Natural killer cell (primary cell): ENCODE data around the gene FOXL2. TPM values are rescaled to one million over a fixed set of nuclear protein-coding genes. Genes with fewer than 3 reads are reported as not detected.

Experiments
- ATAC-seq, 3 donors: fragments of 150-1000 bp in 2 of 3; fragments of 200-7000 bp in 1 of 3; cut with Tn5 transposase; 1 replicate in 1 of 3; 2 replicates in 2 of 3; pipeline ENCODE4 v1.10.0; 2021; ENCODE audit warnings: mild to moderate bottlenecking in 2 of 3, moderate library complexity in 2 of 3
- DNase-seq, 2 donors: peaks; one replicate each; pipeline versions ENCODE4 v3.0.0 to v3.0.0-alpha.2; 2013 to 2021; ENCODE audit warnings: mixed read lengths in 1 of 2
- H3K27ac ChIP-seq: one replicate; pipeline ENCODE4 v1.5.1; 2013; ENCODE audit warnings: mild to moderate bottlenecking, low read length
- H3K27me3 ChIP-seq: one replicate; pipeline ENCODE4 v1.6.1; 2013; ENCODE audit warnings: low read length; ENCODE audit not compliant: control insufficient read depth, insufficient read depth
- H3K36me3 ChIP-seq: one replicate; pipeline ENCODE4 v1.6.1; 2013; ENCODE audit warnings: low read length; ENCODE audit not compliant: control insufficient read depth, insufficient read depth
- H3K4me1 ChIP-seq: one replicate; pipeline ENCODE4 v1.6.1; 2013; ENCODE audit warnings: low read length; ENCODE audit not compliant: control insufficient read depth, insufficient read depth
- H3K4me3 ChIP-seq: one replicate; pipeline ENCODE4 v1.5.1; 2013; ENCODE audit warnings: low read length
- H3K9me3 ChIP-seq: one replicate; pipeline ENCODE4 v1.6.1; 2013; ENCODE audit warnings: low read length; ENCODE audit not compliant: control insufficient read depth, insufficient read depth
- H3K27ac Mint-ChIP-seq, 2 donors: one replicate each; pipeline ENCODE4 v1.8.0; 2022; ENCODE audit warnings: mild to moderate bottlenecking in 2 of 2, mixed read lengths in 2 of 2, moderate library complexity in 1 of 2
- H3K27me3 Mint-ChIP-seq, 2 donors: one replicate each; pipeline ENCODE4 v1.8.0; 2022; ENCODE audit warnings: low read depth in 2 of 2, mixed read lengths in 2 of 2
- H3K36me3 Mint-ChIP-seq: one replicate; pipeline ENCODE4 v1.8.0; 2022; ENCODE audit warnings: mixed read lengths
- H3K4me1 Mint-ChIP-seq, 2 donors: one replicate each; pipeline ENCODE4 v1.8.0; 2022; ENCODE audit warnings: mixed read lengths in 2 of 2
- H3K4me3 Mint-ChIP-seq: one replicate; pipeline ENCODE4 v1.8.0; 2022; ENCODE audit warnings: mild to moderate bottlenecking, moderate library complexity, mixed read lengths
- H3K9me3 Mint-ChIP-seq, 2 donors: one replicate each; pipeline ENCODE4 v1.8.0; 2022; ENCODE audit warnings: mixed read lengths in 2 of 2
- CTCF ChIP-seq: fragments of 200-600 bp; IDR thresholded peaks from one replicate; pipeline ENCODE4 v1.8.0; 2022; ENCODE audit warnings: antibody characterized with exemption
- WGBS: methylation state at CpG from one replicate; pipeline ENCODE4 v1.1.7; 2013; ENCODE audit warnings: missing lambda C conversion rate; ENCODE audit not compliant: insufficient coverage; 5-methylcytosine and 5-hydroxymethylcytosine counted together
- intact Hi-C: fragments of 100-400 bp; cut with micrococcal nuclease; formaldehyde crosslinking; loops from one replicate; pipeline ENCODE4 v1.14.2; 2022
- total RNA-seq, 4 donors: library from RNA; stranded (reverse); fragments of 120-200 nt in 1 of 4; gene quantifications; one replicate each; pipeline versions ENCODE4 v1.2.3 to v1.2.4, GENCODE V29; 2013 to 2022

Gene FOXL2
- total RNA-seq, 3 donors from 2014 or later (not counting 1 experiment from before 2014, with no cell fraction given): not detected

- Histone ChIP-seq H3K4me3 (no peak overlapping the region), H3K4me1 (peaks cover 7% of the 10 kb centered on the region), H3K27ac (no peak overlapping the region), H3K36me3 (no peaks in the 10 kb centered on the region), H3K27me3 (peaks cover 18% of the 10 kb centered on the region), H3K9me3 (no peaks in the 10 kb centered on the region)
- intact Hi-C loops: no loop called here
- no peak overlapping the region for H3K4me3 Mint-ChIP-seq
- no CpG with 5 or more reads among the region's 2 CpGs for WGBS
- no peak for TF ChIP-seq CTCF
- peaks cover 11 to 17% of the 10 kb centered on the region in 2 donors for H3K4me1 Mint-ChIP-seq
- H3K27ac Mint-ChIP-seq: no peak overlapping the region
- H3K36me3 Mint-ChIP-seq: peaks cover 7% of the 10 kb centered on the region
- no peak for DNase-seq
- H3K27me3 Mint-ChIP-seq: peaks cover 31 to 58% of the 10 kb centered on the region in 2 donors
- no peak for ATAC-seq
- peaks cover 2 to 3% of the 10 kb centered on the region in 2 donors for H3K9me3 Mint-ChIP-seq
Observed at GRCh38 chr3:138964264-138964663, 17.3 kb upstream of the FOXL2 start.

GRCh38 chr3:138962854-138963560 is 16.1 kb upstream of the FOXL2 start:
- no peak overlapping the region for H3K4me3 ChIP-seq
- H3K27ac ChIP-seq: no peak overlapping the region
- H3K27me3 ChIP-seq: peaks cover 18% of the 10 kb centered on the region
- no peaks in the 10 kb centered on the region for H3K36me3 ChIP-seq
- Mint-ChIP-seq H3K9me3 (peaks cover 2 to 3% of the 10 kb centered on the region in 2 donors), H3K27me3 (peaks cover 32 to 58% of the 10 kb centered on the region in 2 donors), H3K4me1 (peaks cover 11 to 17% of the 10 kb centered on the region in 2 donors), H3K27ac (no peak overlapping the region), H3K36me3 (peaks cover 7% of the 10 kb centered on the region), H3K4me3 (no peak overlapping the region)
- intact Hi-C loops: no loop called here
- no peaks in the 10 kb centered on the region for H3K9me3 ChIP-seq
- ATAC-seq (no peak), DNase-seq (no peak)
- peaks cover 7% of the 10 kb centered on the region for H3K4me1 ChIP-seq
- no peak for TF ChIP-seq CTCF
- 86% methylated on average over 8 of the region's 8 CpGs for WGBS

GRCh38 chr3:138960417-138960852 is 13.5 kb upstream of the FOXL2 start:
- intact Hi-C loops: no loop called here
- Mint-ChIP-seq H3K27me3 (peaks cover 39 to 50% of the 10 kb centered on the region in 2 donors), H3K4me3 (no peak overlapping the region), H3K4me1 (peaks cover 11 to 17% of the 10 kb centered on the region in 2 donors), H3K27ac (no peak overlapping the region), H3K9me3 (peaks cover 2 to 3% of the 10 kb centered on the region in 2 donors), H3K36me3 (no peaks in the 10 kb centered on the region)
- H3K4me3 ChIP-seq: no peak overlapping the region
- H3K27ac ChIP-seq: no peak overlapping the region
- H3K4me1 ChIP-seq: peaks cover 7% of the 10 kb centered on the region
- ATAC-seq (no peak), DNase-seq (peak in 1 of 2 donors; percentile 8)
- no peaks in the 10 kb centered on the region for H3K36me3 ChIP-seq
- 3% methylated on average over 36 of the region's 36 CpGs for WGBS
- no peaks in the 10 kb centered on the region for H3K9me3 ChIP-seq
- peaks cover 18% of the 10 kb centered on the region for H3K27me3 ChIP-seq
- no peak for TF ChIP-seq CTCF

- H3K9me3 ChIP-seq: no peaks in the 10 kb centered on the region
- no peak overlapping the region for H3K27ac Mint-ChIP-seq
- DNase-seq: no peak
- H3K36me3 ChIP-seq: no peaks in the 10 kb centered on the region
- WGBS: 85% methylated on average over 8 of the region's 8 CpGs
- H3K27me3 Mint-ChIP-seq: peaks cover 40 to 67% of the 10 kb centered on the region in 2 donors
- no peak for ATAC-seq
- H3K4me1 Mint-ChIP-seq: peaks cover 0 to 18% of the 10 kb centered on the region in 2 donors
- no peaks in the 10 kb centered on the region for H3K36me3 Mint-ChIP-seq
- H3K27me3 ChIP-seq: peaks cover 38% of the 10 kb centered on the region
- intact Hi-C loops: no loop called here
- H3K27ac ChIP-seq: no peak overlapping the region
- H3K9me3 Mint-ChIP-seq: no peaks in the 10 kb centered on the region
- no peak for TF ChIP-seq CTCF
- peaks cover 27% of the 10 kb centered on the region for H3K4me1 ChIP-seq
- H3K4me3 ChIP-seq: no peak overlapping the region
- peak overlapping the region; percentile 25 for H3K4me3 Mint-ChIP-seq
Observed at GRCh38 chr3:138950701-138951100, 3.8 kb upstream of the FOXL2 start.
